GM19372 (cell line): Measurements from ENCODE around the gene DCDC1.
A peak's percentile ranks its signal among the peaks of the same experiment; 100 is the strongest.

Experiments
- ATAC-seq: cut with Tn5 transposase; IDR thresholded peaks from one replicate; pipeline ENCODE4 v1.9.1; 2021; ENCODE audit warnings: mild to moderate bottlenecking, low read depth, moderate library complexity; ENCODE audit not compliant: unreplicated experiment

The DCDC1 gene

DNA sequence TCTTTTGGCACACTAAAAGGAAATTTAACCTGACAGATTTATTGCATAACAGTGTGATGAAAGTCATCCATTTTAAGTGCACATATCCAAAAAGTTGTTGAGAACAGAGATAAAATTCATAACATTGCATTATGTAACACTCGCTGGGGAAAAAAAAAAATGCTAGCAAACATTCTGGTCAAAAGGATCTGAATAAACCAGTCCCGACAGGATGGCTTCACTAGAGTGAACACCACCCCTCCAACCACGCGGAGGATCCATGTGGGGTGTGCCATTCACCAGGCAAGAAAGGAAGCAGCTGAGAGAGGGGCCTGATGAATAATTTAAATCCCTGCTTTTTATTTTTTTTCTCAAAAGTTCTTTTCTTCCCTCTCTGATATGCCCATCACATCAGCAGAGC, 258.7 kb downstream of the DCDC1 start:
- ATAC-seq: no peak

DNA sequence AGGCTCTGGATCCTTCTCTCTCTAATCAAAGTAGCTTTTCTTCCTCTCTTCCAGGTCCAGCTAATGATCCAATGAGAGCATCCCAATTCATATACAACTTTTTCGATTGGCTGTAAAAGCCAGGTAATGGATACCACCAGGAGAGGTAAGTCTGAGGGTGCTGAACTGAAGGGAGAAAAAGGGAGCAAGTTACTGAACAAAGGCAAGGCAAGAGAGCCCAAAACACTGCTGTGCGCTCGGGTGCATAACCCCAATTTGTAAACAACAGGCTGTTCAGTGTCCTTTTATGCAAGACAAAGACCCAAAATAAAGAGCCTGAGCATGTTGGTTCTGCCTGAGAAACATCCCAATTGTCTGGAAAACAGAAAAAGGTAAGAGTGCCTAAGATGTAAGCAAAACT, 260.1 kb downstream of the DCDC1 start:
- no peak for ATAC-seq

DNA sequence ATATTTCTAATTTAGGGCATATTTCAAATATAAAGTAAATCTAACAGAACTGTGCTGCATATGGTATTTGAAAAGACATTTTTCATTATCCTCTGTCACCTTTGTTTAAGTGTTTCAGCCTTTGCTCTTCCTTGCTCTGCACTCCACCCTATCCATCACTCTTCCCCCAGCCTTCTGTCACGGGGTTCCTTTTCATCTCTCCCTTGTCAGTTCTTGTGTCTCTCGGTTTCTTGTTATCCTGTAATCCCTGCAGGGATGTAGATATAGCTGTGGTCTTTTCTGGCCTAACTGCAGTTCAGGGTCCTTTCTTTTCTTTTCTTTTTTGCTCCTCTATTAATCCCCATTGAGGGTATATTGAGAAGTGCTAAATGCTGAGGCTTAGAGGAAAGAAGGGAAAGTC, 261.9 kb downstream of the DCDC1 start:
- no peak for ATAC-seq

DNA sequence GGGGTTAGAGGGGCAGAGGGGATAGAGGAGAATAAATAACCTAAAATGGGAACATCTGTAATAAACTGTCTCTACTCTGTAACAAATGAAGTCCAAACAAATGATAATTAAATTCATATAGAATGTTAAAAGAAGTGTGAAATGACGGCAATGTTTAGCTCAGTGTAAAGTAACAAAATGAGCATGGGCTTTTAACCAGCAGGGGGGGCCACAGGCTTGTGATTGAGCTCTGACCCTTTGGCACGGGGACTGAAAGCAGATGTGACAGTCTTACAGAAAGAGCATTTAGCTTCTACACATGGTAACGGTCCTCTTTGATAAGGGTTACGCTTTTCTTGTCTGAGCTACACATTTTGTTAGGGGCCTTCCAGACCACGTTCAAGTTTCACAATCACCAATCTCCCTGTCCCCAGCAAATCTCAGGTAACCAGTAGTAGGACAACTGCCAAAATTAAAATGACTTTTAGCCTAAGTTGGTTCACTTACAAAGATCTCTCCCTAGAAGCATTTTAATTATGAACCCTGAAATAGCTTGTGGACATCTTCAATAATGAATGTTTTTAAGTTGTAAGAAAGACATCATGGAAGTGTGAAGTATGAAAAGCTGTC, 262.5 kb downstream of the DCDC1 start:
- ATAC-seq: peak; percentile 75

DNA sequence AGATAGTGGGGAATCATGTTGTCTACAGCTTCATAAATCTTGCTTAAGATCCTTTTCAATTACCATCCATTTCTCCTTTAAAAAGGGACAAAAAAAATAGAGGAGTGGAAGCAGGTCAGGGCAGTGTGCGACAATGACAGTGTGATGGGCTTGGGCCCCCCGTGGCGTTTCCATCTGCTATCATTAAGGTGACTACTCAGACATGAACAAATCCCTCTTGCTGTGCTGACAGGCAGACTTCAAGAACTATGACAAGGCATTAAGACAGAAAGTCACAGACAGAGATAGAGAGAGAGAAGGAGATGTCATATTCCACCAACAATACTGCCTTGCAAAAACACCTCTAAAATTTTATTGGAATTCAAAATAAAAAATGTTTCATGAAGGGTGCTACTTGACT, 263.2 kb downstream of the DCDC1 start:
- no peak for ATAC-seq

DNA sequence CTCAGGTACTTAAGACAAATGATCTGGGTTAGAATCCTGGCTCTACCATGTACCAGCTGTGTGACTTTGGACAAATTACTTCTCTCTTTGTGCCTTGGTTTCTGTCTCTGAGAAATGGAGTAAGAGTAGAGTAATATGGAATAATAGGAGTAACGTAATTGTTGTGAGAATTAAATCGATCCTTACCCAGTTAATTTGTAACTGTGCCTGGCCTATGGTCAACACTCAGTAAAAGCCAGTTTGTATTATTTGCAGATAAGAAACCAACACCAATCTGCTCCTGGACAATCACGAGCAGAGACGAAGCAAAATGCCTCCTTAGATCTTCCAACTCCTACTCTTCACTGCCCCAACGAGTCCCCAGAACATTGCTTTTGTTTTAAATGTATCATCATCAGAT, 266.7 kb downstream of the DCDC1 start:
- no peak for ATAC-seq

DNA sequence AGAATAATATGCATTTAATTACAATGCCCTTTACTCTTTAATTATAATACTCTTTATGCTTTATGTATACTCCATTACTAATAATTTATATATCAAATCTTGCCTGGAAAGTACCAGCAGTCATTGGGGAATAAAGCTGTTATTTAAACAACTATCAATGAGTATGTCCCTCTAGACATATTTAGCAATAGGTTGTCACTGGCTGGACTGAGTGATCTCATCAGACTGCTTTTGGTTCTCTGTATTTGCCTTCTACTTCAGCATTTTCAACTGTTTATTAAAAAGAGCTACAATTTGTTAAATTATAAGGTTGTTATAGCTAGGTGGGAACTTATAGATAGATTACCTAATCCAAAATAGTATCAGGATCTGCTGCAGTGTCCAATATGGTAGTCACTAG, 267.2 kb downstream of the DCDC1 start:
- no peak for ATAC-seq

DNA sequence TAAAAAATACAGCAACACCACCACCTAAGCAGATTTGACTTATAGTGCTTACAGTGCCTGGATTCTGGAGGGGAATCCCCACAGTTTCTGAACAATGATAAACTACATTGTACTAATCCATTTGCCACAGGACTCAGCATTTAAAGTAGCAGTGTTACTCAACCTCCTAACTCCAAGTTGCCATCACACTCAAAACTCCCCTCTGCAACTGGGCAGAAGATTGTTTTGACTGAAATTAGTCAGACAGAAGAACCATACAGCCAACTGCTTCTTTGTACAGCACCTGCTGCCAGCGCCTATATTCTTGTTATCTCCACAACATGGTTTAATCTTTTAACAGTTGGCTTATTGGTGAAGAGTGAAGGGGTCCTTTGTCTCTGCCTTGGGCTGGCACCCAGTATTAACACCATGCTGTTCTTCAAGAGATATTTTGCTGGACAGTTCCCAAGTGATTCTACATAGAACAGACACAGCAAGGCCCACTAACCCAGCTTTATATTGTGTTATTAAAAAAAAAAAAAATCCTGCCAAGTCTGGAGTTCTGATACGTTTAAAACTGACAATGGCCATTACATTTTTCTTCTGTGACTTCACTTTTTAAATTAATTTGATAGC, 273.2 kb downstream of the DCDC1 start:
- no peak for ATAC-seq

DNA sequence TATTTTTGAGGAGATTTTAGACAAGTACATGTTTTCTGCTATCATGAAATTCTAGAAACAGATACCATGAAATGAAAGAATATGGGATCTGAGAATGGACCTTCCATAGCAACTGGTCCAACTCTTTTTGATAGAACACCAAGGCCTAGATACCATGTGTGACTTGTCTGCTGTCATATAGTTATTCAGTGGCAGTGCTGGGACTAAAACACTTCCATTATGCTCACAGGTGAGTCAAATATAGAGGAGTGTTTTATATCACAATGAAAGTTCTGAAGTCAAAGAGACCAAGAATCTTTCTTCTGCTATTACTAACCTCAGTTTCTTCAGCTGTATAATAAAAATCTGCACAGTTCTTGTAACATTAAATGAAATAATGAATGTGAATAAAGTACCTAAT, 276.9 kb downstream of the DCDC1 start:
- no peak for ATAC-seq

DNA sequence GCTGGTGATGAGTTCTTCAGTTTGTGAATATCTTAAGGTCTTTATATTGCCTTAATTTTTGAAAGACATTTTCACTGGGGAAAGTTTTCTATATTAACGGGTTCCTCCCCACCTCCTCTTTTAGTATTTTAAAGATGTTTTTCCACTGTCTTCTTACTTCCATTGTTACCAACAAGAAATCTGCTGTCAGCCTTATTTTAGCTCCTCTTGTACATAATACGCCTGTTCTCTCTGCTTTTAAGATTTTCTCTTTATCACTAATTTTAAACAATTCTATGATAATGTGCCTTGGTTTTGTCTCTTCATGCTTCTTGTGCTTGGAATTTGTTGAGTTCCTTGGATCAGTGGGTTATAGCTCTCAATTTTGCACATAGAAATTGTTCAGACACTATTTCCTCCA, 280.4 kb downstream of the DCDC1 start:
- ATAC-seq: no peak

DNA sequence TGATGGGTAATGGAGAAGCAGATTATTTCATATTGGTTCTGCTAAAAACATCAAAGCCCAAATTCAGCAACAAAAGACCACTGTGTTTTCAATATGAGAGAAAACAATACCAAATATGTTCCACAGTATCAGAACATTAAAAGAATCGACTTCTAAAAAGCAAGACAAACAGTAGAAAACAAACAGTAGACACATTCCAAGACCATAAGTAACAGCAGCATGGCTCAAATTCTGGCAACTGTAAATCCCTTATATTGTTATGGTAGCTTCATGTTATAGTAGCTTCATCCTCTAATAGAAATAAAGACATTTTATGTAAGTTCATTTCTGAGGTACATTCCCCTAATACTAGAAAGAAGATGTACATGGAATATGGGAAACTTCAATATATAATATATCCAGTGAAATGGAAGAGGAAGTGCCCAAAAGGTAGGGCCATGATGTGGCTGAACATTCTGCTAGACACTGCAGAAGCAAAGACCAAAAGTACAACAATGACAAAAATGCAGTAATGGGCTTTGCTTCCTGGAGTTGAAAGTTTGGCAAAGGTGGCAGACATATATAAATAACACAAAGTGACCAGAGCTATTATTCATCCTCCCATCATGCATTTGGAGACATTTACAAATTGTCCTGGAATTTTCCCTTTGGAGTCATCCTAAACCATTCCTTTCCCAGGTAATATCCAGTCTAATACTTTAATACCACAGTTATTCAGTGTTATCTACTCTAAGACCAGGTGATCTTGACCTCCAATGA, 299.9 kb downstream of the DCDC1 start:
- ATAC-seq: no peak

DNA sequence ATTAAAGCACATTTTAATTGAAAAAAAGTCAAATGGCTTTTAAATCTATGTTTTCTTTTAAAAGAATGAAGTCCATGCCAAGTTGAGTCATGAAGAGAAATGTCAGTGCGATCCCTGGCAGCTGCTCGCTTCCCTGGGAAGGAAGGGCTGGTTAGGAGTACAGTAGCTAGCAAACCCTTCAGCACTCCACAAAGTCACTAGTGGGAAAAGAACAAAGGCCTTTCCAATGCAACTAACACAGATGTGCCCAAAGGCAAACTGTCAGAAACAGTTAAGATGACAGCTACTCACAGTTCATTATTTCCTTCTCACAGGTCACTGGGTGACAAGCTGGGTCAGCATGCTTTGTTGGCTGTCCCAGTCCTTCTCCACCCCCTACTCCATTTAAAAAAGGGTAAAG, 308.7 kb downstream of the DCDC1 start:
- ATAC-seq: no peak

DNA sequence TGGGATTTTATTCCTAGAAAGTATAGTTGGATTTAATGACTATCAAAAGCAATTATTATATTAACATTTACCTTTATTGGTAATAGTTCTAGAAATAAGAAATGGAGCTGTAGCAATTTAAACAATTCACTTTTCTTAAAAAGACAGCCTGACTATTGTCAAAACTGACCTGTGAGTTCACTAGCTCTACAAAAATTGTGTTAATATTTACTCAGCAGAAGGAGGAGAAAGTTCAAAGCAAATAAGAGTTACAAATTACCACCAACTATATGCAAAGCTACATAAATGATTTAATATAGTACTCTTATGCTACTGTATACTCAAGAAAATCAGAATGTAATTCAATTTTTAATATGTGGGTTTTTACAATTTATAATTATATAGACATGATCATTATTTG, 310.0 kb downstream of the DCDC1 start:
- ATAC-seq: no peak

DNA sequence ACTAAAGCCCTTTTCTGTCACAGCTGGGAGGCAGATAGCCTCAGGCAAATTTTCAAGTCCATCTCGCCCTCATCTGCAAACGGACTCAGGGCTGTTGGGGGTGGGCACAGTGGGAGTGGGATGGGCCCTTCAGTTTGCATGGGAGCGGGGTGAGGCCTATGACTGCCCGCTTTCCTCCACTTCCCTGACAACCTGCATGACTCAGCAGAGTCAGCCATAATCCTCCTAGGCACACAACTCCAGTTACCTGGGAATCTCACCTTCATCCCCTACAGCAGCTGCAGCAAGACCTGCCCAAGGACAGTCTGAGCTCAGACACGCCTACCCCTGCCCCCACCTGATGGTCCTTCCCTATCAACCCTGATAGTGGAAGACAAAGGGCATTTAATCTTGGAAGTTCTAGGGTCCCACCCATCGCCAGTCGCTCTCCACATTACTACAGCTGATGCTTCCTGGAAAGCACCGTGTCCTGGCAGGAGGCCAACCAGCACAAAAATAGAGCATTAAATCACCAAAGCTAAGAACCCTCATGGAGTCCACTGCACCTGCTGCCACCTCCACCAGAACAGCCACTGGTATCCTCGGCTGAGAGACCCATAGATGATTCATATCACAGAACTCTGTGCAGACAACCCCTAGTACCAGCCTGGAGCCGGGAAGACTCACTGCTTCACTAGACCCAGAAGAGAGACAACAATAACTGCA, 319.3 kb downstream of the DCDC1 start:
- no peak for ATAC-seq

DNA sequence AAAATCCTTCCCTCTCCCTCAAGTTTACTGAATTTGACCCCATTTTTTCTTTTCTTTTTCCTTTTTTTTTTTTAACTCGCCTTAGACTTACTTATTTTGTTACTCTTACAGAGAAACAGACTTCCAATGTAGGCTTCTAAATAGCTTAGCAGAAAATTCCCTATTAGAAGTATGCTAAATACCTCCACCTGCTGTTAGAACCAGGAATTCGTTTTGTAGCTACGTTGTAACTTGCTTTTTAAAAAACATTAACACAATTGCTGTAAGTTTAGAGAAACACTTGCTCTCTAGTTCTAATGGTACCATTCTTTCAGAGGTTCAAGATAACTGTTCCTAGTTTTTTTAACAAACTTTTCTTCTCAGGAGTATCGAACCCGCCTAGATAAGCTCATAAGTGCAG, 324.2 kb downstream of the DCDC1 start:
- ATAC-seq: no peak

DNA sequence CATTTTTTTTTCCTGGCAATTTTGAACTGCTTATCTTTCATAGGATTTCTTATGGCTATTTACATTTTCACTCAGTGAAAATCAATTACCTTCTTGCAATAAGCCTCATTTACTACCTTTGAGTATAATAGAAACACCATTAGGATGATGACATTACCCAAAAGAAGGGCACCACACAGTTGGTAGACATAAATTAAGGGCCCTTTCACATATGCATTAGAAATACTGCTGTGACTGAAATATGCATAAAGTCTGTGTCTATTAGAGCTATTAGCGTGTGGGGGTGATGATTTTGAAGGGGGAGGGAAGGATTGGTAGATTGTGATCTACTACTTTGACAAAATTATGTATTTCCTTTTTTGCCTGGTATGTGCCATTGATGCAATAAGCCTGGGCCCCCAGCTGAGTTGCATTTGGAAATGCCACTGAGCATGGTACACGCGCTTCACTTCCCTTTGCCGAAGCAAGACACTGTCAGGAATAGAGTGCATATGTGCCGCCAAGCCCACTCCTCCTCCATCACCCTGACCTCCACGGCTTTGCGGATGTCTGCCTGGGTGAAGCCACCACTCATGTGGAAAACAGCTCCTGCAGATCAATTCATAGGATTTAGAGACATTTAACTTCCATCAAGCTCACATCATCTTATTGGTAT, 339.3 kb downstream of the DCDC1 start:
- ATAC-seq: no peak

DNA sequence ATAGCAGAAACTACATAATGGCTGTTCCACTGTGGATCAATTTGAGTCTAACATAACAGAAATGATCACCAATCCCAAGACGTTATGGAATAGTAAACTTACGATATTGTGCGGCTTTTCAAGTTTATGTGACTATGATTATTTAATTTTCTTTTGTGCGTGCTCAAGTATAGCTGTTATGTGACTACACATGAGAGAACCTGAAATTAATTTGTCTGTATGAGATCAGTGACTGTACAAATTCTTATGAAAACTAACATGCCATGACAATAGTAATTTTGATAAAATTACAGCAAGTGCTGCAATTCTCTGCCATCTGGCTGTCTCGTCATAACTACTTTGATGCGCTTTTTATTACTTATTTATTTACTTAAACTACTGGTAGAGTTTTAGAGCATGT, 343.2 kb downstream of the DCDC1 start:
- ATAC-seq: no peak

DNA sequence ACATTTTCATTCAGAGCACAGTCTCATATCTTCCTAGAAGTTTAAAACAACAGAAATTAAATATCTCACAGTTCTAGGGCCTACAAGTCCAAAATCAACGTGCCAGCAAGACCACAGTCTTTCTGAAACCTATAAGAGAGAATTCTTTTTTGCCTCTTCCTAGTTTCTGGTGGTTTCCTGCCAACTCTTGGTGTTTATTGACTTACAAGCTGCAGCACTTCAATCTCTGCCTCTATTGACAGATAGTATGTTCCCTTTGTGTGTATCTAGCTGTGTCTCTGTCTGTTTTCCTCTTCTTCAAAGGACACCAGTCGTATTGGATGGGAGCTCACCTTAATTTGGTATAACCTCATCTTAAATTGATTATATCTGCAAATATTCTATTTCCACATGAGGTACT, 347.5 kb downstream of the DCDC1 start:
- ATAC-seq: no peak

DNA sequence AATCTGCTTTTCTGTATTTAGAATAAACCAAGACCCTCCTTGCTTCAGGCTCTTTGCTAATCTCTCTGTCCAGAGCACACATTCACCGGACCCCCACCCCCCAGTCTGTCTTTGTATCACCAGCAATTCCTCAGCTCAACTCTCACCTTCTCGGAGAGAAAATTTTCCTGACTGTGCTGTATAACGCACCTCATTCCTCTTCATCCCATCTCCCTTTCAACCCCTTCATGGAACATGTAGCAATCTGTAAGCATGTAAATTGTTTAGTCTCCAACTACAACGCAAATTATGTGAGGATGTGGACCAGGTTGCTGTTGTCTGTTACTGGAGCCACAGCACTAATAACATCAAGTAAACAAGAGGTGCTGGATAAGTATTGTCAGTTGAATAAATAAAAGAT, 349.8 kb downstream of the DCDC1 start:
- no peak for ATAC-seq

DNA sequence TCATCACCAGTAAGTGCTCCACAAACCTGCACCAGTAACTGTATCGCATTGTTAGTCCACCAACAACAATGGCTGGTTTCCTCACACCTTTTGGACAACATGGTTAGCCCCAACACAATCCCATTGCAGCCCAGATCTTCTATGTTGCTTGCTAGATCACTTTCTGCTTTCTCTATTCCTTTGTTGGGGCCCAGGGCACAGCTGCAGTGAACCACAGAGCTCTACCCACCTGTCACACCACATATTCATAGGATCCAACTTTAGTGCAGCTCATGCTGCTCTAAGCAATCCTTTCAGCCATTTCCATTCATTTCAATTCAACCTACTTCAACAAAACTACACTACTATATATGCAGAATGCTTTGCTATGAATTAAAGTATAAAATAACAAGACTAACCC, 364.3 kb downstream of the DCDC1 start:
- ATAC-seq: no peak

DNA sequence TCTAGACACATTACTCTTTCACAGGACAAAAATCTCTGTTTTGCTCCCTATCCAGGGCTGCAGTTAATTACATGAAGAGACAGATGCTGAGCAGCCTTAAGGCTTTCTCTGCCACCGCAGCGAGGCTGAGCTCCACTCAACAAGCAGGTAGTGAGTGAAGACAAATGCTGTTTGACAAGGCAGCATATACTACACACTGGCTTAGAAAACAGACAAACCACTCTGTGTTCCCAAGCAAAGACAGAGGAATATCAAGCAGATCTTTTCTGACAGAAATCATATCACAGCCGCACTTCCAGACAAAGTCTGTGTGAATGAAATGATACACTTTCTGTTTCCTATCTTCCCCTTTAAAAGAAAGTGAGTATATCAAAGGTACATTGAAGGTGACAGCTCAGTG, 368.1 kb downstream of the DCDC1 start:
- ATAC-seq: no peak
